ENCODE results near the gene SYT15. TPM values are rescaled to one million over a fixed set of nuclear protein-coding genes. Genes with fewer than 3 reads are reported as not detected.

SYT15 gene
- total RNA-seq, 1 experiment from 2014 or later, result 1.6 TPM

DNA sequence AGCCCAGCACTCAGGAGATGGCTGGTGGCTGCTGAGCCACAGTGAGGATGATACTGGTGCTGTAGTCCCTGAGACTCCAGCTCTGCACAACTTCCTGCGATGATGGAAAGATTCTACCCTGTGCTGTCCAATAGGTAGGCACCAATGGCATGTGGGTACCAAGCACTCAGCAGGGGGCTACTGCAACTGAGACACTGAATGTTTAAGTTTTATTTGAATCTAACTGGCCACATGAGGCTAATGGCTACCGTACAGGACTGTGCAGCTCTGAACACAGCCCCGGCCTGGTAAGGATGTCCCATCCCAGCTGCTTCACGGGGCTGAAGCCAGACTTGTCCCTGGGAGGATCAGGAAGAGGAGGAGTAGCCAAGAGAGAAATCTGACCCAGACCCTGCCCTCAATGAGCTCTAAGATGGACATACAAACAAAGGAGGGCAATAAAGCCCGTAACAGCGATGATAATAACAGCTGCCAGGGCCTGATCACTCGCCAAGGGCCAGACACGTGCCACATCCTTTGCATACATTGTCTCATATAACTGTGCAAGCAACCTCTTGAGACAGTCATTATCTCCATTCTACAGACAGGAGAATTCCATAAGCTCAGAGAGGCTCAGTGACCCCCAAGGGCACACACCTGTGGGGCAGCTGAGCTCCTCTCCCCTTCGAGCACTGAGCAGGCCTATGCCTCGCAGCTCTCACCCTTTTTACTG, 26.2 kb upstream of the SYT15 start:
- Histone ChIP-seq H3K9me2 (ENCODE audit: insufficient read depth) (no peaks in the 10 kb centered on the region), H3K9ac (ENCODE audit: low read length) (no peak overlapping the region), H3K36me3 (ENCODE audit: control insufficient read depth in 1 of 2, insufficient read depth in 2 of 2, low read length in 2 of 2) (no peaks in the 10 kb centered on the region), H3K27me3 (ENCODE audit: insufficient read depth, low read length) (no peaks in the 10 kb centered on the region), H3K27ac (ENCODE audit: low read depth, low read length) (no peak overlapping the region), H3K9me3 (ENCODE audit: control insufficient read depth in 1 of 2, insufficient read depth in 1 of 2, low read depth in 1 of 2, low read length in 2 of 2) (no peaks in the 10 kb centered on the region), H3K4me1 (ENCODE audit: control insufficient read depth in 1 of 2, insufficient read depth in 2 of 2, low read length in 2 of 2) (peaks cover 0 to 9% of the 10 kb centered on the region in 2 experiments; a peak in 1 of 4 replicates), H2AFZ (ENCODE audit: low read depth, low read length, poor library complexity, severe bottlenecking) (no peak overlapping the region), H3K4me3 (replicated peaks in 1 of 2; ENCODE audit: low read depth in 1 of 2, low read length in 2 of 2) (no peak overlapping the region), H3K79me2 (ENCODE audit: insufficient read depth, low read length) (no peaks in the 10 kb centered on the region), H4K20me1 (ENCODE audit: insufficient read depth) (no peaks in the 10 kb centered on the region), H3K4me2 (ENCODE audit: low read length) (no peak overlapping the region)
- BruUV-seq (replicated peaks), result no TSS peak
- ATAC-seq (no peak), DNase-seq (ENCODE audit: low read depth, low spot score) (no peak)
- ChIA-PET CTCF (no interaction called here), RAD21 (ENCODE audit: low non-redundant PET in 1 of 2, low total read pairs in 2 of 2, uncharacterized antibody in 2 of 2, unreplicated experiment in 2 of 2) (no interaction called here), POLR2A (no interaction called here)
- intact Hi-C loops (cut with micrococcal nuclease), result no loop called here
- TF ChIP-seq EZH2phosphoT487 (IDR thresholded peaks at IDR 0.05; ENCODE audit: borderline replicate concordance) (no peak), FOSL1 (IDR thresholded peaks at IDR 0.05; ENCODE audit: low read depth) (no peak), CBX3 (IDR thresholded peaks at IDR 0.05; ENCODE audit: low read depth) (no peak), SIN3A (IDR thresholded peaks at IDR 0.05; ENCODE audit: low read depth) (no peak), EGR1 (IDR thresholded peaks at IDR 0.05; ENCODE audit: low read depth) (no peak), SRF (IDR thresholded peaks at IDR 0.05; ENCODE audit: low read depth) (no peak), TCF7L2 (IDR thresholded peaks at IDR 0.05; ENCODE audit: borderline replicate concordance, extremely low read depth, insufficient read depth, insufficient read length) (no peak), ELF1 (IDR thresholded peaks at IDR 0.05; ENCODE audit: borderline replicate concordance, low read depth) (no peak), JUND (IDR thresholded peaks at IDR 0.05) (no peak), POLR2A (IDR thresholded peaks at IDR 0.05; ENCODE audit: borderline replicate concordance, extremely low read depth, insufficient read depth, insufficient read length) (no peak), SP1 (IDR thresholded peaks at IDR 0.05; ENCODE audit: low read depth) (no peak), POLR2AphosphoS5 (IDR thresholded peaks at IDR 0.05; ENCODE audit: low read depth, low read length) (no peak), RAD21 (IDR thresholded peaks at IDR 0.05; ENCODE audit: low read depth) (no peak), MAX (IDR thresholded peaks at IDR 0.05) (no peak), ZBTB33 (IDR thresholded peaks at IDR 0.05; ENCODE audit: extremely low read depth, insufficient replicate concordance, low read length) (no peak)
- TF ChIP-seq, protein P1, sequence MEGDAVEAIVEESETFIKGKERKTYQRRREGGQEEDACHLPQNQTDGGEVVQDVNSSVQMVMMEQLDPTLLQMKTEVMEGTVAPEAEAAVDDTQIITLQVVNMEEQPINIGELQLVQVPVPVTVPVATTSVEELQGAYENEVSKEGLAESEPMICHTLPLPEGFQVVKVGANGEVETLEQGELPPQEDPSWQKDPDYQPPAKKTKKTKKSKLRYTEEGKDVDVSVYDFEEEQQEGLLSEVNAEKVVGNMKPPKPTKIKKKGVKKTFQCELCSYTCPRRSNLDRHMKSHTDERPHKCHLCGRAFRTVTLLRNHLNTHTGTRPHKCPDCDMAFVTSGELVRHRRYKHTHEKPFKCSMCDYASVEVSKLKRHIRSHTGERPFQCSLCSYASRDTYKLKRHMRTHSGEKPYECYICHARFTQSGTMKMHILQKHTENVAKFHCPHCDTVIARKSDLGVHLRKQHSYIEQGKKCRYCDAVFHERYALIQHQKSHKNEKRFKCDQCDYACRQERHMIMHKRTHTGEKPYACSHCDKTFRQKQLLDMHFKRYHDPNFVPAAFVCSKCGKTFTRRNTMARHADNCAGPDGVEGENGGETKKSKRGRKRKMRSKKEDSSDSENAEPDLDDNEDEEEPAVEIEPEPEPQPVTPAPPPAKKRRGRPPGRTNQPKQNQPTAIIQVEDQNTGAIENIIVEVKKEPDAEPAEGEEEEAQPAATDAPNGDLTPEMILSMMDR (IDR thresholded peaks at IDR 0.05 in 2 of 3, conservative IDR thresholded peaks at IDR 0.05 in 1 of 3; ENCODE audit: borderline replicate concordance in 1 of 3, insufficient read depth in 1 of 3, low read depth in 2 of 3, low read length in 2 of 3), result no peak
- TF ChIP-seq, protein P2, sequence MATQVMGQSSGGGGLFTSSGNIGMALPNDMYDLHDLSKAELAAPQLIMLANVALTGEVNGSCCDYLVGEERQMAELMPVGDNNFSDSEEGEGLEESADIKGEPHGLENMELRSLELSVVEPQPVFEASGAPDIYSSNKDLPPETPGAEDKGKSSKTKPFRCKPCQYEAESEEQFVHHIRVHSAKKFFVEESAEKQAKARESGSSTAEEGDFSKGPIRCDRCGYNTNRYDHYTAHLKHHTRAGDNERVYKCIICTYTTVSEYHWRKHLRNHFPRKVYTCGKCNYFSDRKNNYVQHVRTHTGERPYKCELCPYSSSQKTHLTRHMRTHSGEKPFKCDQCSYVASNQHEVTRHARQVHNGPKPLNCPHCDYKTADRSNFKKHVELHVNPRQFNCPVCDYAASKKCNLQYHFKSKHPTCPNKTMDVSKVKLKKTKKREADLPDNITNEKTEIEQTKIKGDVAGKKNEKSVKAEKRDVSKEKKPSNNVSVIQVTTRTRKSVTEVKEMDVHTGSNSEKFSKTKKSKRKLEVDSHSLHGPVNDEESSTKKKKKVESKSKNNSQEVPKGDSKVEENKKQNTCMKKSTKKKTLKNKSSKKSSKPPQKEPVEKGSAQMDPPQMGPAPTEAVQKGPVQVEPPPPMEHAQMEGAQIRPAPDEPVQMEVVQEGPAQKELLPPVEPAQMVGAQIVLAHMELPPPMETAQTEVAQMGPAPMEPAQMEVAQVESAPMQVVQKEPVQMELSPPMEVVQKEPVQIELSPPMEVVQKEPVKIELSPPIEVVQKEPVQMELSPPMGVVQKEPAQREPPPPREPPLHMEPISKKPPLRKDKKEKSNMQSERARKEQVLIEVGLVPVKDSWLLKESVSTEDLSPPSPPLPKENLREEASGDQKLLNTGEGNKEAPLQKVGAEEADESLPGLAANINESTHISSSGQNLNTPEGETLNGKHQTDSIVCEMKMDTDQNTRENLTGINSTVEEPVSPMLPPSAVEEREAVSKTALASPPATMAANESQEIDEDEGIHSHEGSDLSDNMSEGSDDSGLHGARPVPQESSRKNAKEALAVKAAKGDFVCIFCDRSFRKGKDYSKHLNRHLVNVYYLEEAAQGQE (IDR thresholded peaks at IDR 0.05; ENCODE audit: low read depth), result no peak
- TF ChIP-seq, protein P3, sequence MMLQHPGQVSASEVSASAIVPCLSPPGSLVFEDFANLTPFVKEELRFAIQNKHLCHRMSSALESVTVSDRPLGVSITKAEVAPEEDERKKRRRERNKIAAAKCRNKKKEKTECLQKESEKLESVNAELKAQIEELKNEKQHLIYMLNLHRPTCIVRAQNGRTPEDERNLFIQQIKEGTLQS (IDR thresholded peaks at IDR 0.05), result no peak

Measured in HCT116 (cell line).